SU-DHL-6 (cell line): ENCODE measurements around the gene MARK3.

Source experiments
- H2AFZ ChIP-seq: fragments of 200-600 bp; sonication (generic); 2 replicates; pipeline ENCODE4 v1.6.1; 2014; ENCODE audit warnings: low read depth, mild to moderate bottlenecking, moderate library complexity, mixed read lengths, antibody characterized with exemption, low read length; ENCODE audit not compliant: severe bottlenecking
- H3F3A ChIP-seq: fragments of 200-600 bp; shearing (Covaris generic); 2 replicates; pipeline ENCODE4 v1.6.0; 2016; ENCODE audit warnings: antibody characterized with exemption, mild to moderate bottlenecking; ENCODE audit not compliant: insufficient read depth
- H3K27ac ChIP-seq: fragments of 200-600 bp; sonication (generic); 2 replicates; pipeline ENCODE4 v1.5.1; 2016; ENCODE audit warnings: low read depth, mild to moderate bottlenecking, low read length, moderate library complexity, mixed read lengths
- H3K27me3 ChIP-seq: fragments of 200-600 bp; sonication (generic), shearing (Covaris generic); 2 replicates; pipeline ENCODE4 v1.6.0; 2014; ENCODE audit warnings: mild to moderate bottlenecking, low read length
- H3K36me3 ChIP-seq: fragments of 200-600 bp; sonication (generic); 2 replicates; pipeline ENCODE4 v1.6.1; 2014; ENCODE audit warnings: mild to moderate bottlenecking, low read length, mixed read lengths
- H3K4me2 ChIP-seq: fragments of 300-600, 200-600 bp; shearing (Covaris generic), sonication (generic); 2 replicates; pipeline ENCODE4 v1.6.0; 2014; ENCODE audit warnings: low read length, low read depth, mild to moderate bottlenecking; ENCODE audit not compliant: poor library complexity, severe bottlenecking
- H3K4me3 ChIP-seq: fragments of 200-600 bp; sonication (generic); 2 replicates; pipeline ENCODE4 v1.5.1; 2014; ENCODE audit warnings: antibody characterized with exemption, low read length, mild to moderate bottlenecking, mixed read lengths; ENCODE audit not compliant: insufficient read depth, poor library complexity, severe bottlenecking
- H3K79me2 ChIP-seq: fragments of 200-600 bp; sonication (generic); 2 replicates; pipeline ENCODE4 v1.6.1; 2014; ENCODE audit warnings: mild to moderate bottlenecking, low read length, moderate library complexity; ENCODE audit not compliant: insufficient read depth
- H3K9ac ChIP-seq: fragments of 200-600 bp; sonication (generic); 2 replicates; pipeline ENCODE4 v1.7.0; 2014; ENCODE audit warnings: mild to moderate bottlenecking, low read length
- H3K9me2 ChIP-seq: fragments of 200-600 bp; sonication (generic); replicated peaks from 2 replicates; pipeline ENCODE4 v1.6.1; 2014; ENCODE audit warnings: low read length; ENCODE audit not compliant: insufficient read depth
- H3K9me3 ChIP-seq: fragments of 200-600 bp; sonication (generic); 2 replicates; pipeline ENCODE4 v1.6.1; 2014; ENCODE audit warnings: low read length, mixed read lengths; ENCODE audit not compliant: insufficient read depth
- H4K20me1 ChIP-seq: fragments of 200-600 bp; sonication (generic); 2 replicates; pipeline ENCODE4 v1.6.1; 2014; ENCODE audit warnings: low read depth, mild to moderate bottlenecking, antibody characterized with exemption, low read length, moderate library complexity, mixed read lengths
- EZH2phosphoT487 ChIP-seq: fragments of 200-600 bp; sonication (generic), shearing (Covaris generic); conservative IDR thresholded peaks from 2 replicates; pipeline ENCODE4 v1.6.1; 2018; ENCODE audit warnings: mild to moderate bottlenecking, antibody characterized with exemption, low read length, moderate library complexity, mixed read lengths
- TF ChIP-seq, protein P1 (sequence below): fragments of 200-600 bp; sonication (generic); IDR thresholded peaks from one replicate; pipeline ENCODE4 v1.5.1; 2017; ENCODE audit warnings: antibody characterized with exemption, mild to moderate bottlenecking, low read length, moderate library complexity; ENCODE audit not compliant: insufficient read depth, poor library complexity, severe bottlenecking

Gene MARK3

DNA sequence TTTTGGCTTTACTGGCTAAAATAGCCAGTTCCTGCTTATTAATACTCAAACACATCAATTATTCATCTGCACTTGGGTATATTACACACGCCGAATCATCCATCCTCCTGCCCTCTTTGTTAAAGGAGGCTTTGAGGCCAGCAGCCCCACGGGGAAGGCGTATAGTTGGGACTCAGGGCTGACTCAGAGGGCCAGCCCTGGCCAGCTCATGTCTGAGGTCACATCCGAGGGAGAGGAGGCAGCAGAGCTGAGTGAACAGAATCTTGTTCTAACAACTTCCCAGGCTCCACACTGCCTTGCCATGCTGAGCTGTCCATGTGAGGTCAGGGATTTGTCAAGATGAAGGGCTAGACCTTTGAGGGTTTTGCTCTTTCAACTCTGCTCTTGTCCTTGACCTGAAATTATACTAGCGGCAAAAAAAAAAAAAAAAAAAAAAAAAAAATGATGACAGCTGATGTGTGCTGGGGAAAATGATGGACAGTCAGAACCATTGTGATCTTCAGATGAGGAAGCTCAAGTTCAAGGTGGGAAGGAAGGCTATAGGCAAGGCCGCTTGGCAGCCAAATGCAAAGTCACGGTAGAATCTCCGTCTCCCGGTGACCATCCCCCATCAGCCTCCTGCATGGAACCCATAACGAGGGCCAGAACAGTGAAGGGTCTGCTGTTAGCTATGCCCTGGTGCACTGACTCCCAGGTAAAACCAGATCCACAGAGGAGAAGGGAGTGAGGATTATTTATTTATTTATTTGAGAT, 12.5 kb upstream of the MARK3 start:
- no peaks in the 10 kb centered on the region for H3K9me2 ChIP-seq
- no peaks in the 10 kb centered on the region for H4K20me1 ChIP-seq
- no peaks in the 10 kb centered on the region for H3K27me3 ChIP-seq
- H3K36me3 ChIP-seq, result no peaks in the 10 kb centered on the region
- no peaks in the 10 kb centered on the region for H3F3A ChIP-seq
- TF ChIP-seq, protein P1, sequence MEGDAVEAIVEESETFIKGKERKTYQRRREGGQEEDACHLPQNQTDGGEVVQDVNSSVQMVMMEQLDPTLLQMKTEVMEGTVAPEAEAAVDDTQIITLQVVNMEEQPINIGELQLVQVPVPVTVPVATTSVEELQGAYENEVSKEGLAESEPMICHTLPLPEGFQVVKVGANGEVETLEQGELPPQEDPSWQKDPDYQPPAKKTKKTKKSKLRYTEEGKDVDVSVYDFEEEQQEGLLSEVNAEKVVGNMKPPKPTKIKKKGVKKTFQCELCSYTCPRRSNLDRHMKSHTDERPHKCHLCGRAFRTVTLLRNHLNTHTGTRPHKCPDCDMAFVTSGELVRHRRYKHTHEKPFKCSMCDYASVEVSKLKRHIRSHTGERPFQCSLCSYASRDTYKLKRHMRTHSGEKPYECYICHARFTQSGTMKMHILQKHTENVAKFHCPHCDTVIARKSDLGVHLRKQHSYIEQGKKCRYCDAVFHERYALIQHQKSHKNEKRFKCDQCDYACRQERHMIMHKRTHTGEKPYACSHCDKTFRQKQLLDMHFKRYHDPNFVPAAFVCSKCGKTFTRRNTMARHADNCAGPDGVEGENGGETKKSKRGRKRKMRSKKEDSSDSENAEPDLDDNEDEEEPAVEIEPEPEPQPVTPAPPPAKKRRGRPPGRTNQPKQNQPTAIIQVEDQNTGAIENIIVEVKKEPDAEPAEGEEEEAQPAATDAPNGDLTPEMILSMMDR, result no peak
- no peak for TF ChIP-seq EZH2phosphoT487
- no peak overlapping the region for H3K4me3 ChIP-seq
- H3K4me2 ChIP-seq, result no peak overlapping the region
- H3K79me2 ChIP-seq, result no peaks in the 10 kb centered on the region
- no peak overlapping the region for H2AFZ ChIP-seq
- no peaks in the 10 kb centered on the region for H3K9me3 ChIP-seq
- H3K27ac ChIP-seq, result no peak overlapping the region
- no peak overlapping the region for H3K9ac ChIP-seq

DNA sequence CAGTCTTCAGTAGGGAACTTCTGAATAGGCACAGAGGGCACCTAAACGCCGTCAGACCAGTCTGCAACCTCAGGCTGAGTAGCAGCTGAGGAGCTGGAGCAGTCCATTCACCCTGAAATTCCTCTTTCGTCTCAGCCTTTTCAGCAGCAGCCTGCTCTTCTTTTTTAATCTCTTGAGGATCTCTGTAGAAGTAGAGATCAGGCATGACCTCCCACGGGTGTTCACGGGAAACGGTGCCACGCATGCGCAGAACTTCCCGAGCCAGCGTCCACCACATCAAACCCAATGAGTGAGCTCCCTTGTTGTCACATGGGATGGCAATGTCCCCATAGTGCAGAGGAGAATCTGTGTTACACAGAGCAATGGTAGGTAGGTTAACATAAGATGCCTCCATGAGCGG, 11.1 kb upstream of the MARK3 start:
- no peaks in the 10 kb centered on the region for H4K20me1 ChIP-seq
- H3K4me2 ChIP-seq, result no peak overlapping the region
- no peaks in the 10 kb centered on the region for H3K79me2 ChIP-seq
- H2AFZ ChIP-seq, result no peak overlapping the region
- H3K9ac ChIP-seq, result no peak overlapping the region
- no peaks in the 10 kb centered on the region for H3F3A ChIP-seq
- no peaks in the 10 kb centered on the region for H3K9me3 ChIP-seq
- no peak overlapping the region for H3K27ac ChIP-seq
- no peaks in the 10 kb centered on the region for H3K9me2 ChIP-seq
- H3K36me3 ChIP-seq, result no peaks in the 10 kb centered on the region
- TF ChIP-seq, protein P1, result no peak
- TF ChIP-seq EZH2phosphoT487, result no peak
- H3K4me3 ChIP-seq, result no peak overlapping the region
- no peaks in the 10 kb centered on the region for H3K27me3 ChIP-seq

DNA sequence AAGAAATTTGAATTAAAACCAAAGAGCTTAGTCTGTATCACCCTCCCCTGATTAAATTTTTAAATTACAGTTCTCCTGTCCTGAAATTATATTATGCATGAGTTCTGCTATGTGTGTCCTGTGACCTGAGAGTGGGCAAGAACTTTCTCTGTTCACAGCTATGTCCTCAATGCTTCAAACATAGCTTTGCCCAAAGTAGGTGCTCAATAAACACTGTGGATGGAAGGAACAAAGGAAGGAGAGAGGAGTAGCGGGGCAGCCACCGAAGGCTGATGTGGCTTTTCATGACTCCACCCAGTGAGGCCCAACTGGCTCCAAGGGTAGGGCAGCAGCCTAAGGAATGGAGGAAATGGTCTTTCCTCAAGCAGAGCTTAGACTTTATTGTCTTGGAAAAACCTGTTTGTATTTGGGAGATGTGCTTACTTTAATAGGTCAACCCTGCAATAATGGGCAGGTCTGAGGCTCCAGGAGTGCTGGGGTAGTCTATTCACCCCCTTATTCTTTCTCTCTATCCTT, 7.6 kb upstream of the MARK3 start:
- Histone ChIP-seq H3K9me3 (no peaks in the 10 kb centered on the region), H4K20me1 (no peaks in the 10 kb centered on the region), H3F3A (no peaks in the 10 kb centered on the region), H3K79me2 (no peaks in the 10 kb centered on the region), H3K9me2 (no peaks in the 10 kb centered on the region), H3K36me3 (no peaks in the 10 kb centered on the region), H3K4me2 (no peak overlapping the region), H3K4me3 (no peak overlapping the region), H3K27me3 (no peaks in the 10 kb centered on the region), H3K27ac (no peak overlapping the region), H2AFZ (no peak overlapping the region), H3K9ac (no peak overlapping the region)
- no peak for TF ChIP-seq EZH2phosphoT487
- TF ChIP-seq, protein P1, result no peak
